GM12891 (cell line): Measurements from ENCODE around the gene TMEM266. TPM values are rescaled to one million over a fixed set of nuclear protein-coding genes. Genes with fewer than 3 reads are reported as not detected.
"Not testable (repeated sequence)": the region's sequence is repeated elsewhere in the genome, so short reads cannot be mapped to it uniquely, and the experiment has no call there.

Source experiments
- DNase-seq: peaks from one replicate; pipeline ENCODE4 v3.0.0; 2011; ENCODE audit warnings: low spot score; ENCODE audit not compliant: insufficient read length
- FAIRE-seq: peaks from 2 replicates; lab custom pipeline; 2011; peaks lifted over from hg19 to GRCh38; lab: Jason Lieb, UNC
- PAX5 ChIP-seq: IDR thresholded peaks from 2 replicates; pipeline ENCODE4 v1.6.1; 2011; ENCODE audit warnings: low read length, moderate library complexity, mild to moderate bottlenecking; ENCODE audit not compliant: insufficient read depth, severe bottlenecking
- POLR2A ChIP-seq: IDR thresholded peaks from 2 replicates; pipeline ENCODE4 v1.6.1; 2011; ENCODE audit warnings: low read depth, low read length, control low read depth
- POLR2AphosphoS5 ChIP-seq: IDR thresholded peaks from 2 replicates; pipeline ENCODE4 v1.6.1; 2011; ENCODE audit warnings: low read depth, low read length, control low read depth
- POU2F2 ChIP-seq: IDR thresholded peaks from 2 replicates; pipeline ENCODE4 v1.6.1; 2011; ENCODE audit warnings: low read depth, mild to moderate bottlenecking, control low read depth, low read length, moderate library complexity
- SPI1 ChIP-seq: IDR thresholded peaks from 2 replicates; pipeline ENCODE4 v1.6.1; 2011; ENCODE audit warnings: low read depth, low read length, control low read depth
- TAF1 ChIP-seq: IDR thresholded peaks from 2 replicates; pipeline ENCODE4 v1.6.1; 2011; ENCODE audit warnings: low read depth, low read length, control low read depth
- polyA plus RNA-seq: library from polyadenylated mRNA; unstranded; fragments of >200 nt; gene quantifications from one replicate; pipeline ENCODE4 v1.2.1, GENCODE V29; 2012; ENCODE audit warnings: low read depth, missing spikeins, inconsistent platforms; ENCODE audit not compliant: missing spikeins

The TMEM266 gene
- 3.7 TPM for polyA plus RNA-seq

GRCh38 chr15:76059320-76060117, at the start of gene TMEM266:
Gene TMEM266 (plus strand): TSS chr15:76059985. CDS start chr15:76134264, 74,279 bp downstream.
- DNase-seq (peak; percentile 67), FAIRE-seq (no peak)

GRCh38 chr15:76010613-76011012, 49.2 kb upstream of the TMEM266 start:
- TF ChIP-seq POLR2A (no peak), PAX5 (no peak), SPI1 (no peak)
- FAIRE-seq (no peak), DNase-seq (no peak)

More at GRCh38 chr15:76059320-76060117, at the start of gene TMEM266:
- TF ChIP-seq TAF1 (no peak), POU2F2 (no peak), POLR2A (no peak), PAX5 (no peak), POLR2AphosphoS5 (no peak), SPI1 (no peak)

- DNase-seq: peak; percentile 1
- TF ChIP-seq POLR2AphosphoS5 (no peak), PAX5 (no peak), POLR2A (no peak), POU2F2 (no peak), TAF1 (no peak), SPI1 (no peak)
- FAIRE-seq: peak; percentile 57
Observed at GRCh38 chr15:76011627-76012551, 47.9 kb upstream of the TMEM266 start, which contains the start of gene NRG4. Gene NRG4 (minus strand): TSS chr15:76012424. CDS start chr15:76011230, 1,194 bp downstream.

- DNase-seq, FAIRE-seq: not testable (repeated sequence)
Observed at GRCh38 chr15:76013470-76013869, 46.3 kb upstream of the TMEM266 start.

GRCh38 chr15:76024021-76024768, 35.6 kb upstream of the TMEM266 start:
- no peak for DNase-seq
- FAIRE-seq: no peak
- TF ChIP-seq PAX5 (no peak), POLR2AphosphoS5 (no peak), TAF1 (no peak), POU2F2 (no peak), POLR2A (no peak), SPI1 (no peak)

GRCh38 chr15:76032046-76032445, 27.7 kb upstream of the TMEM266 start:
- DNase-seq (no peak), FAIRE-seq (no peak)
- no peak for TF ChIP-seq PAX5
- no peak for TF ChIP-seq POU2F2
- TF ChIP-seq POLR2AphosphoS5: no peak
- no peak for TF ChIP-seq TAF1
- no peak for TF ChIP-seq SPI1
- TF ChIP-seq POLR2A: no peak

GRCh38 chr15:76033438-76033837, 26.3 kb upstream of the TMEM266 start:
- TF ChIP-seq POU2F2 (no peak), POLR2AphosphoS5 (no peak), PAX5 (no peak), SPI1 (no peak), POLR2A (no peak), TAF1 (no peak)
- FAIRE-seq (no peak), DNase-seq (no peak)

GRCh38 chr15:76034111-76034510, 25.7 kb upstream of the TMEM266 start:
- DNase-seq (no peak), FAIRE-seq (no peak)
- no peak for TF ChIP-seq POU2F2
- TF ChIP-seq PAX5: no peak
- TF ChIP-seq TAF1: no peak
- TF ChIP-seq SPI1: no peak
- no peak for TF ChIP-seq POLR2AphosphoS5
- no peak for TF ChIP-seq POLR2A
